OCI-LY7 (cell line): ENCODE data around the gene TARDBP. TPM values are rescaled to one million over a fixed set of nuclear protein-coding genes. Genes with fewer than 3 reads are reported as not detected.

ENCODE experiments used
- BruUV-seq: library from RNA; stranded (reverse); fragments of 400-500 nt; replicated peaks from 2 replicates; lab custom pipeline; 2021; lab: Mats Ljungman, UMichigan
- CTCF ChIA-PET: fragments of 300-600 bp; sonication (Branson Sonifier 250); formaldehyde crosslinking; loops from one replicate; lab custom pipeline; 2022; ENCODE audit warnings: antibody characterized with exemption; ENCODE audit not compliant: unreplicated experiment; lab: Charles Lee
- POLR2A ChIA-PET: fragments of 300-600 bp; sonication (Branson Sonifier 250); formaldehyde crosslinking; loops from one replicate; lab custom pipeline; 2022; ENCODE audit warnings: antibody characterized with exemption; lab: Charles Lee
- DNase-seq: peaks from one replicate; pipeline ENCODE4 v3.0.0-alpha.2; 2015; ENCODE audit warnings: low spot score
- H2AFZ ChIP-seq: fragments of 200-600 bp; sonication (generic), shearing (Covaris generic); 2 replicates; pipeline ENCODE4 v1.6.1; 2014; ENCODE audit warnings: mild to moderate bottlenecking, antibody characterized with exemption, low read length, moderate library complexity
- H3K27ac ChIP-seq: fragments of 200-600 bp; sonication (generic); 2 replicates; pipeline ENCODE4 v1.5.1; 2014; ENCODE audit warnings: mixed run types, low read depth, mild to moderate bottlenecking, moderate library complexity, low read length, inconsistent platforms; ENCODE audit not compliant: poor library complexity, severe bottlenecking
- H3K36me3 ChIP-seq: fragments of 200-600 bp; sonication (generic); 2 replicates; pipeline ENCODE4 v1.6.1; 2014; ENCODE audit warnings: mild to moderate bottlenecking, antibody characterized with exemption, low read length, moderate library complexity, mixed read lengths; ENCODE audit not compliant: insufficient read depth
- H3K4me1 ChIP-seq: fragments of 200-600 bp; sonication (generic); 2 replicates; pipeline ENCODE4 v1.5.1; 2014; ENCODE audit warnings: mild to moderate bottlenecking, low read length; ENCODE audit not compliant: insufficient read depth, poor library complexity, severe bottlenecking
- H3K4me2 ChIP-seq: fragments of 200-600 bp; sonication (generic); 2 replicates; pipeline ENCODE4 v1.6.1; 2014; ENCODE audit warnings: mild to moderate bottlenecking, low read length
- H3K4me3 ChIP-seq: fragments of 200-600 bp; sonication (generic); 2 replicates; pipeline ENCODE4 v1.5.1; 2014; ENCODE audit warnings: mild to moderate bottlenecking, low read depth, low read length; ENCODE audit not compliant: poor library complexity, severe bottlenecking
- H3K79me2 ChIP-seq: fragments of 200-600 bp; sonication (generic); 2 replicates; pipeline ENCODE4 v1.6.1; 2016; ENCODE audit warnings: low read depth, mild to moderate bottlenecking, low read length, moderate library complexity, mixed read lengths; ENCODE audit not compliant: insufficient read depth
- H3K9me2 ChIP-seq: fragments of 200-600 bp; sonication (generic); 2 replicates; pipeline ENCODE4 v1.6.1; 2016; ENCODE audit warnings: mild to moderate bottlenecking, low read length, mixed read lengths; ENCODE audit not compliant: insufficient read depth
- H3K9me3 ChIP-seq: fragments of 200-600 bp; sonication (generic); 2 replicates; pipeline ENCODE4 v1.6.1; 2014; ENCODE audit warnings: mild to moderate bottlenecking, mixed run types, low read length, mixed read lengths
- H4K20me1 ChIP-seq: fragments of 200-600 bp; sonication (generic); 2 replicates; pipeline ENCODE4 v1.6.1; 2014; ENCODE audit warnings: mild to moderate bottlenecking, antibody characterized with exemption, low read length, moderate library complexity, mixed read lengths; ENCODE audit not compliant: insufficient read depth
- EZH2phosphoT487 ChIP-seq: fragments of 200-600 bp; sonication (generic); IDR thresholded peaks from 2 replicates; pipeline ENCODE4 v1.6.1; 2018; ENCODE audit warnings: low read depth, borderline replicate concordance, mild to moderate bottlenecking, mixed run types, antibody characterized with exemption, low read length, moderate library complexity, mixed read lengths
- intact Hi-C: fragments of 100-400 bp; cut with micrococcal nuclease; formaldehyde crosslinking; loops from one replicate; pipeline ENCODE4 v1.10.0; 2022; ENCODE audit not compliant: unreplicated experiment
- total RNA-seq, 2 experiments: library from RNA; depleted of rRNA in 1 of 2; stranded (reverse); fragments of >200 nt in 1 of 2; shearing (Covaris generic) in 1 of 2; gene quantifications; 2 replicates each; pipeline ENCODE4 v1.2.3, GENCODE V29; 2014 to 2022
- TF ChIP-seq, protein P1 (sequence below): fragments of 200-600 bp; sonication (generic); conservative IDR thresholded peaks from 2 replicates; pipeline ENCODE4 v1.5.1; 2014; ENCODE audit warnings: mild to moderate bottlenecking, antibody characterized with exemption, low read length, moderate library complexity, mixed read lengths

Gene TARDBP
- total RNA-seq, 2 experiments from 2014 or later: 145 to 277 TPM

DNA sequence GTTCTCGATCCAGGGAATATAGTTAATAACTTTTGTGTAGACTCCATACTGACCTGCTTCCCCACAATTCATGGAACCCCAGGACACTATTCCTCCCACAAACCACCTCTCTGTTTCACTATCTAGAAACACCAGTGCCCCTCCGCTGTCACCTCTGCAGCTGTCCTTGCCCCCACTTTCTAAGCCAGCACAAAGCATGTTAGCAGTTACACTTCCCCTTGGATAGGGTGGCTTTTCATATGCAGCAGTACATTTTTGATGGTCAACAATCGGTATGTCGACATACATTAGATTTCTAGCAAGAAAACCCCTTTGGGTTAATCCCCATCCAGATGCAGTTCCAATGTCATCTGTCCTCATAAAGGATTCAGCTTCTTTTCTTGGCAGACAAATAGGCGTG is 14.4 kb downstream of the TARDBP start:
- no peak overlapping the region for H3K4me3 ChIP-seq
- TF ChIP-seq, protein P1, sequence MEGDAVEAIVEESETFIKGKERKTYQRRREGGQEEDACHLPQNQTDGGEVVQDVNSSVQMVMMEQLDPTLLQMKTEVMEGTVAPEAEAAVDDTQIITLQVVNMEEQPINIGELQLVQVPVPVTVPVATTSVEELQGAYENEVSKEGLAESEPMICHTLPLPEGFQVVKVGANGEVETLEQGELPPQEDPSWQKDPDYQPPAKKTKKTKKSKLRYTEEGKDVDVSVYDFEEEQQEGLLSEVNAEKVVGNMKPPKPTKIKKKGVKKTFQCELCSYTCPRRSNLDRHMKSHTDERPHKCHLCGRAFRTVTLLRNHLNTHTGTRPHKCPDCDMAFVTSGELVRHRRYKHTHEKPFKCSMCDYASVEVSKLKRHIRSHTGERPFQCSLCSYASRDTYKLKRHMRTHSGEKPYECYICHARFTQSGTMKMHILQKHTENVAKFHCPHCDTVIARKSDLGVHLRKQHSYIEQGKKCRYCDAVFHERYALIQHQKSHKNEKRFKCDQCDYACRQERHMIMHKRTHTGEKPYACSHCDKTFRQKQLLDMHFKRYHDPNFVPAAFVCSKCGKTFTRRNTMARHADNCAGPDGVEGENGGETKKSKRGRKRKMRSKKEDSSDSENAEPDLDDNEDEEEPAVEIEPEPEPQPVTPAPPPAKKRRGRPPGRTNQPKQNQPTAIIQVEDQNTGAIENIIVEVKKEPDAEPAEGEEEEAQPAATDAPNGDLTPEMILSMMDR: no peak
- no peak for TF ChIP-seq EZH2phosphoT487
- ChIA-PET POLR2A (no interaction called here), CTCF (no interaction called here)
- H3K79me2 ChIP-seq: no peaks in the 10 kb centered on the region; the same call in 1 of the 2 replicates
- no TSS peak for BruUV-seq
- peaks cover 79% of the 10 kb centered on the region for H3K36me3 ChIP-seq
- no peaks in the 10 kb centered on the region for H3K9me2 ChIP-seq
- no peaks in the 10 kb centered on the region for H3K4me1 ChIP-seq
- H3K27ac ChIP-seq: no peak overlapping the region
- no peak overlapping the region for H2AFZ ChIP-seq
- H3K4me2 ChIP-seq: no peak overlapping the region
- intact Hi-C loops: no loop called here
- DNase-seq: no peak
- peaks cover 9% of the 10 kb centered on the region; the same call in 1 of the 2 replicates for H4K20me1 ChIP-seq
- H3K9me3 ChIP-seq: no peaks in the 10 kb centered on the region

DNA sequence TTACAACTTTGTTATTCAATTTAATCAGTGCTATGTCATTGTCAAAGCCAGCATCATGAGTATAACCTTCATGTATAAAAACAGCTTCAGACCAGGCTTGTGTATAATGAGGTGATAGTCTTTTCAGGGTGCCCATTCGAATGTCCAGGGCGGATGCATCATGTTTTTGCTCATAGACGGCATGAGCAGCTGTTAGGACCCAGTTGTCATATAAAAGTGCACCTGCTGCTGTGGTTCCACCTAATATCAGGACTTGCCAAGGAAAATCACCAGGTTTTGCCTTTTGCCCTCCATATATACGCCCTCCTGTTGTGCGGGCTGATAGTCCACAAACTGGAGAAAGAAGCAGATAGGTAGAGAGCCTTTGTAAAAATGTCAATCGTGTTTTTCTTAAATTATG is 14.9 kb downstream of the TARDBP start:
- ChIA-PET CTCF (no interaction called here), POLR2A (no interaction called here)
- no TSS peak for BruUV-seq
- no peak for TF ChIP-seq EZH2phosphoT487
- TF ChIP-seq, protein P1: no peak
- Histone ChIP-seq H3K9me2 (no peaks in the 10 kb centered on the region), H3K4me1 (no peaks in the 10 kb centered on the region), H3K4me3 (no peak overlapping the region), H3K4me2 (no peak overlapping the region), H4K20me1 (peaks cover 9% of the 10 kb centered on the region; the same call in 1 of the 2 replicates), H3K36me3 (peaks cover 74% of the 10 kb centered on the region), H3K9me3 (no peaks in the 10 kb centered on the region), H3K27ac (no peak overlapping the region), H2AFZ (no peak overlapping the region), H3K79me2 (no peaks in the 10 kb centered on the region; the same call in 1 of the 2 replicates)
- intact Hi-C loops: no loop called here
- DNase-seq: no peak

DNA sequence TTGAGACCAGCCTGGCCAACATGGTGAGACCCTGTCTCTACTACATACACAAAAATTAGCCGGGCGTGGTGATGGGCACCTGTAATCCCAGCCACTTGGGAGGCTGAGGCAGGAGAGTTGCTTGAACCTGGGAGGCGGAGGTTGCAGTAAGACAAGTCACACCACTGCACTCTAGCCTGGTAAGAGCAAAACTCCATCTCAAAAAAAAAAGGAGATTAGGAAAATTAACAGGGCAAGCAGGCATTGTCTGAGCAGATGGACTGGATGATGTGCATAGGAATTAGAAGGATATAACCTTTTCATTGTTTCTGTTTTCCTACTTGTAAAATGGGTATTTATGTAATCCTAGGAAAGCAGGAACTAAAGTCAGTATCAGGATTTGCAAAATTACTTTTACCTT is 15.6 kb downstream of the TARDBP start:
- intact Hi-C loops: no loop called here
- H3K9me3 ChIP-seq: no peaks in the 10 kb centered on the region
- no peaks in the 10 kb centered on the region for H3K4me1 ChIP-seq
- H3K4me3 ChIP-seq: no peak overlapping the region
- POLR2A ChIA-PET: no interaction called here
- no TSS peak for BruUV-seq
- no peak for DNase-seq
- no peak overlapping the region for H3K27ac ChIP-seq
- H3K4me2 ChIP-seq: no peak overlapping the region
- H2AFZ ChIP-seq: no peak overlapping the region
- H3K36me3 ChIP-seq: peaks cover 68% of the 10 kb centered on the region
- no peaks in the 10 kb centered on the region for H3K9me2 ChIP-seq
- no peaks in the 10 kb centered on the region; the same call in 1 of the 2 replicates for H3K79me2 ChIP-seq
- CTCF ChIA-PET: no interaction called here
- peaks cover 9% of the 10 kb centered on the region; the same call in 1 of the 2 replicates for H4K20me1 ChIP-seq
- TF ChIP-seq, protein P1: no peak
- TF ChIP-seq EZH2phosphoT487: no peak
